Neutrophil (primary cell): ENCODE measurements around the gene FASTK.

Source experiments
- H3K27ac ChIP-seq: fragments of 200-600 bp; sonication (generic); 2 replicates; pipeline ENCODE4 v1.5.1; 2016; ENCODE audit warnings: mild to moderate bottlenecking, moderate library complexity
- H3K27me3 ChIP-seq: fragments of 200-600 bp; sonication (generic); 2 replicates; pipeline ENCODE4 v1.6.0; 2016; ENCODE audit warnings: mild to moderate bottlenecking
- H3K36me3 ChIP-seq: fragments of 200-600 bp; sonication (generic); 2 replicates; pipeline ENCODE4 v1.5.1; 2017
- H3K4me1 ChIP-seq, 2 experiments: fragments of 200-600 bp in 1 of 2; sonication (generic) in 1 of 2; 1 replicate in 1 of 2; 2 replicates in 1 of 2; pipeline versions ENCODE4 v1.5.1 to v1.6.1; 2013 to 2016; ENCODE audit warnings: low read depth in 1 of 2, low read length in 1 of 2, mild to moderate bottlenecking in 1 of 2, moderate library complexity in 1 of 2; ENCODE audit not compliant: control insufficient read depth in 1 of 2, insufficient read depth in 1 of 2
- H3K4me3 ChIP-seq, 2 experiments: fragments of 200-600 bp in 1 of 2; sonication (generic) in 1 of 2; 1 replicate in 1 of 2; 2 replicates in 1 of 2; pipeline ENCODE4 v1.5.1; 2013 to 2016; ENCODE audit warnings: low read depth in 1 of 2, low read length in 1 of 2, mild to moderate bottlenecking in 1 of 2, moderate library complexity in 1 of 2
- H3K9me3 ChIP-seq: fragments of 200-600 bp; sonication (generic); 2 replicates; pipeline ENCODE4 v1.5.1; 2016
- CTCF ChIP-seq: fragments of 200-600 bp; sonication (generic); IDR thresholded peaks from 2 replicates; pipeline ENCODE4 v1.5.1; 2016; ENCODE audit warnings: antibody characterized with exemption

Gene FASTK

GRCh38 chr7:151120896-151121295 lies 40.3 kb upstream of the FASTK start:
- H3K4me1 ChIP-seq = no peaks in the 10 kb centered on the region
- TF ChIP-seq CTCF = no peak
- H3K27ac ChIP-seq = no peak overlapping the region
- H3K27me3 ChIP-seq = peaks cover 16% of the 10 kb centered on the region
- no peaks in the 10 kb centered on the region for H3K9me3 ChIP-seq
- H3K4me3 ChIP-seq = no peak overlapping the region
- H3K36me3 ChIP-seq = peaks cover 3% of the 10 kb centered on the region

GRCh38 chr7:151119902-151120301 lies 39.3 kb upstream of the FASTK start:
- Histone ChIP-seq H3K4me3 (no peak overlapping the region), H3K4me1 (peaks cover 0 to 3% of the 10 kb centered on the region in 2 experiments), H3K36me3 (peaks cover 3% of the 10 kb centered on the region)

GRCh38 chr7:151119055-151119415 lies 38.4 kb upstream of the FASTK start:
- no peak overlapping the region for H3K4me3 ChIP-seq
- H3K4me1 ChIP-seq = peaks cover 0 to 3% of the 10 kb centered on the region in 2 experiments
- peaks cover 3% of the 10 kb centered on the region for H3K36me3 ChIP-seq
- peaks cover 32% of the 10 kb centered on the region for H3K27me3 ChIP-seq
- H3K27ac ChIP-seq = no peak overlapping the region
- TF ChIP-seq CTCF = no peak
- H3K9me3 ChIP-seq = no peaks in the 10 kb centered on the region

More at GRCh38 chr7:151119902-151120301, 39.3 kb upstream of the FASTK start:
- Histone ChIP-seq H3K9me3 (no peaks in the 10 kb centered on the region), H3K27ac (no peak overlapping the region), H3K27me3 (peaks cover 26% of the 10 kb centered on the region)
- no peak for TF ChIP-seq CTCF

DNA sequence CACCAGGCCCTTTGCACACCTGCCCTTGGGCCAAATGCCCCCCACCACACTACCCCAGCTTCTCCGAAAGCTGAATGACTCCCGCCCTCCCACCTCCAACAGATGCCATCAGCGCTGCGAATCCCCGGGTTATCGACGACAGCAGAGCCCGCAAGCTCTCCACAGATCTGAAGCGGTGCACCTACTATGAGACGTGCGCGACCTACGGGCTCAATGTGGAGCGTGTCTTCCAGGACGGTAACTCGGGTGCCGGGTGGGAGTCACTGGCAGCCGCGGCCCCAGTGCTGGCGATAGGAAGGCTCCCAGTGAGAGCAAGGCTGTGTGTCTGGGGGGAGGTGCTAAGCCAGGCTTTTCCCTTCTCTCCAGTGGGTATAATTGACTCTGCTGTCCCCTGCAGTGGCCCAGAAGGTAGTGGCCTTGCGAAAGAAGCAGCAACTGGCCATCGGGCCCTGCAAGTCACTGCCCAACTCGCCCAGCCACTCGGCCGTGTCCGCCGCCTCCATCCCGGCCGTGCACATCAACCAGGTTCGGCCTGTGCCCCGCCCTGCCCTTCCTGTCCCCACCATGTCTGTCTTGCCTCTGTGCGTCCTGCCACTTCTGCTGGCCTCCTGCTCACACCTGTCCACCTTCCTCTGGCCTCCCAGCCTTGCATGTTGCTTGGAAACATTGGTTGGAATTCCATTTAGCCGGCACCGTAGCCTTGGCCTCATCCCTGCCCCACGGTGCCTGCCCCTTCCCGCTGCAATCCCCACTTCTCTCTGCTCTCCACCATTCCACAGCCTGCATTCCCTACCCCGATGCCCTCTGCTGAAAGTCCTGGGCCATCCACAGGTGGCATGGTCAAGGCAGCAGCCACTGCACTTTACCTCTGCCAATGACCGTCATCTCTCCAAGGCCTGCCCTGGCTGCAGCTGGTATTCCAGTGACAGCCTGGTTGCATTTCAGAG lies 37.8 kb upstream of the FASTK start:
- Histone ChIP-seq H3K4me1 (peaks cover 0 to 3% of the 10 kb centered on the region in 2 experiments), H3K9me3 (no peaks in the 10 kb centered on the region), H3K36me3 (peaks cover 3% of the 10 kb centered on the region), H3K4me3 (no peak overlapping the region), H3K27ac (no peak overlapping the region), H3K27me3 (peaks cover 38% of the 10 kb centered on the region)
- no peak for TF ChIP-seq CTCF

DNA sequence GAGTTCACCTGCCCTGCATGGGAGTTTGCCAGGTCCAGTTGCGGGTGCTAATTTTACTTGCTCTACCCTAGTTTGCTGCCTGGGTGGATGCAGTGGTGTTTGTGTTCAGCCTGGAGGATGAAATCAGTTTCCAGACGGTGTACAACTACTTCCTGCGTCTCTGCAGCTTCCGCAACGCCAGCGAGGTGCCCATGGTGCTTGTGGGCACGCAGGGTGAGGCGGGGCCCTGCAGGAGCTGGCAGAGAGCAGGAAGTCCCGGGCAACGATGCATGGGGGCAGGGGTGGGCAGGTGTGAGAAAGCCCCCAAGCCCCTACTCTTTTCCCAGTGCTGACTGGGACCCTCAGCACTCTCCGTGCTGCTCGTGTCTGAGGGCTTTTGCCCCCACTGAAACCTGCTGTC lies 37.0 kb upstream of the FASTK start:
- Histone ChIP-seq H3K4me1 (peaks cover 0 to 3% of the 10 kb centered on the region in 2 experiments), H3K9me3 (no peaks in the 10 kb centered on the region), H3K27me3 (peaks cover 46% of the 10 kb centered on the region), H3K27ac (no peak overlapping the region), H3K4me3 (no peak overlapping the region), H3K36me3 (peaks cover 3% of the 10 kb centered on the region)
- TF ChIP-seq CTCF = no peak
